SK-N-SH treated with all-trans-retinoic acid at 6 μM for 48 hours (cell line): ENCODE results near the gene CACNA1H.

Experiments
- ARNTL ChIP-seq: fragments of 450-650 bp; formaldehyde crosslinking; IDR thresholded peaks from 2 replicates; pipeline ENCODE4 v1.5.0; 2020; ENCODE audit warnings: low read depth, mild to moderate bottlenecking, moderate library complexity, borderline replicate concordance
- BACH2 ChIP-seq: fragments of 250-450 bp; sonication (Bioruptor Pico); IDR thresholded peaks from 2 replicates; pipeline ENCODE4 v1.9.0; 2021; ENCODE audit warnings: mild to moderate bottlenecking, borderline replicate concordance
- ESRRG ChIP-seq: fragments of 250-450 bp; sonication (Bioruptor Pico); IDR thresholded peaks from 2 replicates; pipeline ENCODE4 v1.6.1; 2021; ENCODE audit warnings: mild to moderate bottlenecking
- OSR1 ChIP-seq: fragments of 250-450 bp; sonication (Bioruptor Pico); IDR thresholded peaks from 2 replicates; pipeline ENCODE4 v1.8.0; 2022; ENCODE audit warnings: moderate library complexity, mild to moderate bottlenecking, inconsistent platforms
- PATZ1 ChIP-seq: fragments of 250-450 bp; sonication (Bioruptor Pico); IDR thresholded peaks from 2 replicates; pipeline ENCODE4 v1.8.0; 2020; ENCODE audit warnings: mild to moderate bottlenecking, moderate library complexity, borderline replicate concordance

GRCh38 chr16:1137604-1138003, 15.3 kb upstream of the CACNA1H start:
- TF ChIP-seq BACH2 (CRISPR knock-in tag) = no peak
- TF ChIP-seq ESRRG (CRISPR knock-in tag) = no peak
- no peak for TF ChIP-seq ARNTL
- TF ChIP-seq OSR1 (CRISPR knock-in tag) = no peak
- TF ChIP-seq PATZ1 = no peak
